ENCODE results near the gene MAP2K2. TPM values are rescaled to one million over a fixed set of nuclear protein-coding genes. Genes with fewer than 3 reads are reported as not detected.

Gene MAP2K2
- total and polyA plus RNA-seq, 9 of the 15 experiments (the other 6 are each of a cell fraction or from before 2014, with no cell fraction given) = 1.0 to 151 (median 58.3) TPM

GRCh38 chr19:4114181-4114580 is 9.7 kb downstream of the MAP2K2 start:
- no peak overlapping the region for H3K4me3 ChIP-seq
- FAIRE-seq (no peak), ATAC-seq (no peak), DNase-seq (ENCODE audit: extremely low read depth in 1 of 4, low spot score in 3 of 4) (no peak)
- no peak overlapping the region for H2AFZ ChIP-seq (ENCODE audit: low read depth, low read length)
- WGBS (ENCODE audit: insufficient coverage, low coverage, missing lambda C conversion rate) = 94% methylated on average over 19 of the region's 19 CpGs
- POLR2A ChIA-PET = interaction anchor here (0.7 kb wide), 1 partner anchor 31 kb away, joined by 3 read pairs; no protein-coding TSS in a partner anchor
- no peaks in the 10 kb centered on the region for H3K9me3 ChIP-seq (replicated peaks; ENCODE audit: control insufficient read depth, insufficient read depth, low read depth, low read length)
- no peak overlapping the region for H3K4me2 ChIP-seq (ENCODE audit: insufficient read depth, low read length)
- intact Hi-C loops (cut with micrococcal nuclease) (no loop called here), in situ Hi-C loops (cut with MboI) (no loop called here)
- no peaks in the 10 kb centered on the region for H3K79me2 ChIP-seq (ENCODE audit: control insufficient read depth, insufficient read depth, low read length)
- no peaks in the 10 kb centered on the region for H3K27me3 ChIP-seq (ENCODE audit: control insufficient read depth in 2 of 2, insufficient read depth in 2 of 2, low read length in 2 of 2)
- H3K9me1 ChIP-seq (ENCODE audit: control insufficient read depth, insufficient read depth, low read length) = no peaks in the 10 kb centered on the region
- H3K36me3 ChIP-seq (ENCODE audit: control insufficient read depth, insufficient read depth, low read length) = peaks cover 86% of the 10 kb centered on the region; the same call in 2 of the 3 replicates
- no TSS peak for BruUV-seq (replicated peaks)
- H3K27ac ChIP-seq (ENCODE audit: extremely low read depth, low read depth, low read length) = no peak overlapping the region
- CTCF ChIA-PET (ENCODE audit: low intra/inter-chr PET ratio) = no interaction called here
- peaks cover 0 to 8% of the 10 kb centered on the region in 2 experiments; a peak in 2 of 5 replicates for H3K4me1 ChIP-seq (replicated peaks in 1 of 2; ENCODE audit: control insufficient read depth in 2 of 2, insufficient read depth in 2 of 2, low read length in 2 of 2)
- no peaks in the 10 kb centered on the region for H4K20me1 ChIP-seq (replicated peaks; ENCODE audit: control insufficient read depth, insufficient read depth, low read length)
- H3K9ac ChIP-seq (ENCODE audit: insufficient read depth in 1 of 2, low read depth in 2 of 2, low read length in 2 of 2) = peak overlapping the region in 1 of 2 experiments; percentile 68; a peak in 2 of 4 replicates
- TF ChIP-seq SNIP1 (IDR thresholded peaks at IDR 0.05; ENCODE audit: low read depth) (no peak), MAX (CRISPR knock-in tag; IDR thresholded peaks at IDR 0.05) (no peak), TFE3 (CRISPR knock-in tag; IDR thresholded peaks at IDR 0.05) (no peak), ZBTB26 (CRISPR knock-in tag; IDR thresholded peaks at IDR 0.05) (no peak), ZBTB34 (CRISPR knock-in tag; IDR thresholded peaks at IDR 0.05) (no peak), MYBL2 (IDR thresholded peaks at IDR 0.05; ENCODE audit: low read depth) (no peak), MYBL2 (CRISPR knock-in tag; IDR thresholded peaks at IDR 0.05; ENCODE audit: borderline replicate concordance) (no peak), NFYB (IDR thresholded peaks at IDR 0.05; ENCODE audit: extremely low read depth, insufficient read length) (no peak), ZNF407 (IDR thresholded peaks at IDR 0.05; ENCODE audit: low read depth) (no peak)
